ENCODE measurements around the gene GRM7.

GRM7 gene

GRCh38 chr3:7211740-7212139 is 350.8 kb downstream of the GRM7 start:
- no peak for DNase-seq (ENCODE audit: low spot score)
- H3K4me3 ChIP-seq = no peak overlapping the region
- no peak for TF ChIP-seq CTCF (IDR thresholded peaks at IDR 0.05)

GRCh38 chr3:7215706-7216105 is 354.8 kb downstream of the GRM7 start:
- no peak overlapping the region for H3K27ac ChIP-seq
- TF ChIP-seq CTCF (IDR thresholded peaks at IDR 0.05) = no peak
- no peak for DNase-seq (ENCODE audit: low spot score)
- H3K4me3 ChIP-seq = no peak overlapping the region

More at GRCh38 chr3:7211740-7212139, 350.8 kb downstream of the GRM7 start:
- H3K27ac ChIP-seq = no peak overlapping the region

- Histone ChIP-seq H3K27ac (no peak overlapping the region), H3K4me3 (no peak overlapping the region)
- no peak for TF ChIP-seq CTCF (IDR thresholded peaks at IDR 0.05)
- DNase-seq (ENCODE audit: low spot score) = no peak
These were observed 365.5 kb downstream of the GRM7 start for GRCh38 chr3:7226393-7226792.

GRCh38 chr3:7238565-7239295 is 377.8 kb downstream of the GRM7 start:
- no peak for DNase-seq (ENCODE audit: low spot score)
- H3K4me3 ChIP-seq = no peak overlapping the region
- H3K27ac ChIP-seq = no peak overlapping the region
- TF ChIP-seq CTCF (IDR thresholded peaks at IDR 0.05) = no peak

- Histone ChIP-seq H3K4me3 (no peak overlapping the region), H3K27ac (no peak overlapping the region)
- no peak for DNase-seq (ENCODE audit: low spot score)
- no peak for TF ChIP-seq CTCF (IDR thresholded peaks at IDR 0.05)
These were observed 380.8 kb downstream of the GRM7 start for GRCh38 chr3:7241584-7242302.

- TF ChIP-seq CTCF (IDR thresholded peaks at IDR 0.05) = no peak
- Histone ChIP-seq H3K4me3 (no peak overlapping the region), H3K27ac (no peak overlapping the region)
- no peak for DNase-seq (ENCODE audit: low spot score)
These were observed 381.4 kb downstream of the GRM7 start for GRCh38 chr3:7242303-7242635.
